ENCODE results near the gene MED20.

Gene MED20

DNA sequence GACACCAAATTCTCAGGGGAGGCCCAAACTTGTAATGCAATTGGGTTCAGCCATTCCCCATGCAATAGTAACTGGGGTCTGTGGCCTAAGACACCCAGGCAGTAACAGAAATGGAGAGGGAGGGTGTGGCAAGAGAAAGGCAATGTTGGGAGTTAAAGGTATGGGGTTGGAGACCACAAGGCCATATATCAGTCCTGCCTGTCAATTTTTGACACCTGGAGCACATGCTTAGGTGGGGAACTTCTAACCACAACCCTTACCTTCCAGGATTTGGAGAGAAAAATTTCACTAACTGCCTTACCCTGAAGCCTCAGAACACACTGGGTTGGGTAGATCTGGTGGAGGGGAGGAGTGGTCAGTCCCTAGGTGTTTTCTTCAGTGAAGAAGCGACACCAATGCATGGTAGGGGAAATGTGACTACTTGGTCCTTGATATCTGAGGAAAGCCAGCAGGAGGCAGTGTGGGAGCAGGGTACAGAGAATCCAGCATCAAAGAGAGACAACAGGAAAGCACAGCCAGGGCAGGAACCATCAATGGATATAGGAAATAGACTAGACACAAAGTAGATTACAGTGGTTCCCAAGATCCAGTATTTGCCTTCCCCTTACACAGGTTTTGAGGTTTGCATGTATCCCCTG is 18.9 kb downstream of the MED20 start:
- no peak for FAIRE-seq

DNA sequence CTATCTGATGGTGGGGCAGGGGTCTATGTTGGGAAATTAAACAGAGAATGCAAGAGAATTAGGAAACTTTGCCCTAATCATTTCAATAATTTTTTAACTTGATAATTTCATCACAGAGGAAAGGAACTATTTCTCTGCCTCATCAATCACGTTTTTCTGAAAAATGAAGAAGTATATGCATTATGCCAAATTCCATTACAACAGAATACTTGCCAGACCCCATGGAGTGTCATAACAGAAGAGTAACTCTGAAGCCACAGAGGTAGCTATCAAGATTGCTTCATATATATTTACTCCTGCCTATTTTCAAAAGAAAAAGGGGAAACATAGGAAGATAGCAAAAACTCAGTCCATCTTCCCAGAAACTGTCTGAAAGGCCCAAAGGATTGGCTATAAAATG is 20.1 kb downstream of the MED20 start:
- FAIRE-seq = no peak

DNA sequence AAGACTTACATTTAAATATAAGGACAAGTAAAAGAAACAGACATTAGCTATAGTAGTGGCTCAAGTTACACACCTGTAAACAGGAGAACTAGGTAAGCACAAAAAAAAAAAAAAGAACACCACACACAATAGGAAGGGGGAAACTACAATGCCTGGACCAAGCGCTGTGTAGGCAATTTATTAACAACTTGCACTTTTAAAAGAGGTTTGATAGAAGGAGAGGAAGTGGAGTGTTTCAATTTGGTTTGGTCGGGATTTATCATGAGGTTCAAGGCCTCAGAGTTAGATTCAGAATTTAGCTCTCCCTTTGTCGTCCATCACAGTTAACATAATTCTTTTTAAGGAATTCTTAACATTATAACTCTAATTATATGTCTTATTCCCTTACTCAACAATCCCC is 24.7 kb downstream of the MED20 start:
- FAIRE-seq = no peak

DNA sequence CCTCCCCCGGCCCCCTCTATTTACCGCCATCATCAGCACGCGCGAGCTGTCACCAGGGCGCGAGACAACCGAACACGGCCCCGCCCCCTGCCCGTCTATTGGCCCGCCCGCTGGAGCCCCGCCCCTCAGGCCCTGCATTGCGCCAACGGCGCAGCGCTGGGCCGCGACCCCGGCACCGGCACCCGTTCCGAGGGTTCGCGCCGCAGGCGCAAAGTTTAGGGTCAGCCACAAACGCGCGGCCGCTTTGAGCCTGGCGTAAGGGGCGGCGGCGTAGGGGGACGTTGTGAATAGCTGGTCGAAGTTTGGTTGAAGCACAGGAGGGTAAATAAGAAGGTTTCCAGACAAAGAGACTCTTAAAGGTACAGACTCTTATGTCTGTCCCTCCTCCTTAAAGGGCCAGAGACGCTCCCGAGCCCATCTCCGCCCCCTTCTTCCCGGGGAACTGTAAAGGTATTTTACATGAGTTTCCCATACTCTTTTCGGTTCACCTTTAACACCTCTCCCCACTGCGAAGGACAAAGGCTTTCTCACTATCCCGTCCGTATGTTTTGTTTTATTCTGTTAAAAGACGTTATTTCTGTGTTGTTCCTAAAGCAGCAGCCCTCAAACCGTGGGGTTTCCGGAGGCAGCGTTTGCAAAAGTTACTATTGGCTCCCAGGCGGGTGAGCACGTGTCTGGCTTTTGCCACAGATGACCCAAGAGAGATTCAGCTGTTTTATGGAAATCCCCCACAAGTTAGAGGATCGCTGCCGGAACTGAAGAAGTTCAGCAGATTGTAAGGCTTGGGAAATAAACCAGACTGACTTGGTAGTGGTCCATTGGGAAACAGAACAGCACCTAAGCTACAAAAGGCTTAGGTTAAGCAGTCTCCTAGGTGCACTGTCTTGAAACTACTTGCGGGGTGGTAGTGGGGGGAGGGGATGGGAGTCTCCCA is 25.4 kb downstream of the MED20 start, which contains the start of gene USP49:
Gene USP49, minus strand, starts transcription at position 76 of the 934 bp plus-strand sequence. CDS start 88,392 bp downstream, outside the sequence.
- no peak for FAIRE-seq

DNA sequence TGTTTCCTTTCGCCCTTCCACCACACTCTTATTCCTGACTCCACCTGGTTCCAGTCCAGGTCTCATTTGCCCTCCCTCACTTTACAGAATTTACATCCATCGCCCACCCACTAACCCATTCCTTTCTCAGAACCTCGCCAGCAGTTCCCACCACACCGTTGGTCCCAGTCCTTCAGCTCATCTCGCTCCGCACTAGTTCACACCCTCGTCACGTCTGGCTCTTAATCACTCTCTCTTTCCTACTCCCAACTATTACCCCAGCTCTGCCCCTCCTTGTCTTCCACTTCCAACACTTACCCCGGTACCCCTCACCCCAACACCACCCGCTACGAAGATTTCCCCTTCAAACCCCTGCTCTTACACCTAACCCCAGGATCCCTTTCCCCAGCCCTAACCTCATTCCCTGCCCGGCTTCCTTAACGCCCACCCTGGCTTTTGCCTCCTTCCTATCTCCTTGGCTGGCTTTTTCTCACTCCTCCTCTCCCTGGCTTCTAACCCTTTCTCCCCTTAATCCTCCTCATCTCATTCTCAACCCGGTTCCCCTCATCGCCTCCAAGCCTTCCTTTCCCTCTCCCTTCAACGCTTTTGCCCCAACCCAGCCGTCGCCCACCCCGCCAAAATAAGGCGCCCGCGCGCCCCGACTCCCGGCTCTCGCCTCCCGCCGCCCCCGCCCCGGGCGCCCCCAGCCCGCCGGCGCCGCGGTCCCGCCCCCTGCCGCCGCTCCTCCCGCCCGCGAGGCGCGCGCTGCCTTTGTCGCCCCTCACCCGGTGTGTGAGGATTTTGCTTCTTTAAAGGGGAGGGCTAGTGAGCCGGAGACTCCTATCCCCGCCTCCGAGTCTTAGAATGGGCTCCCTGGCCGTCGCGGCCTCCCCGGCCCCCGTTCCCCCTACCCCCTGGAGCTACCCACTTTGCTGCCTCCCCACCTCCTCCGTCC is 26.3 kb downstream of the MED20 start:
- FAIRE-seq = no peak

DNA sequence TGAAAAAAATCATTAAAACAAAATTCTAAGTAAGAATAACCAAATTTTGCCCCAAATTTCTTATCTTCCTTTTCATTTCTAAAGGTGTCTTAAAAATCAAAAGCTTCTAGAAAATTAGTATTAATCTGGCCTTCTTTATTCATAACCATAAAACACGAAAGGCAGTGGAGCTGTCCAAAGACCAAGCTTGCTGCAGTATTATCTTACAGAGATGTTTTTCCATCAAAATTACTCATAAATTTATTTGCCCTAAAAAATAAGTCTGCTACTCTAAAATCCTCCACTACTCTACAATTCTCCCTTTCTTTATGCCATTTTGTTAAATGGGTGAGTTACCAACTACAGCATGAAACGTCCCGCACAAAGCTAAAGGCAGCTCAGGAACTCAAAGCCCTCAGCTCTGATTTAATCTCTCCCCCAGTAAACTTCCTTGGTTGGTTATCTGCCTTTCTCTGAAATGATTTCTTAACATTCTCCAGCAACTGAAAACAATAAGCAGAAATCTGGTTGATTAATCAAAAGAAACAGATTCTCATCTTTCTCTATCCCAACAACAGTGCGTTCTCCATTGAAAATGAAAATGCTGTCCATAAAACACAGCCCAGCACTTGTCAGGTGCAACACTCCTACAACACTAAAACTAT is 27.9 kb downstream of the MED20 start:
- FAIRE-seq = no peak

DNA sequence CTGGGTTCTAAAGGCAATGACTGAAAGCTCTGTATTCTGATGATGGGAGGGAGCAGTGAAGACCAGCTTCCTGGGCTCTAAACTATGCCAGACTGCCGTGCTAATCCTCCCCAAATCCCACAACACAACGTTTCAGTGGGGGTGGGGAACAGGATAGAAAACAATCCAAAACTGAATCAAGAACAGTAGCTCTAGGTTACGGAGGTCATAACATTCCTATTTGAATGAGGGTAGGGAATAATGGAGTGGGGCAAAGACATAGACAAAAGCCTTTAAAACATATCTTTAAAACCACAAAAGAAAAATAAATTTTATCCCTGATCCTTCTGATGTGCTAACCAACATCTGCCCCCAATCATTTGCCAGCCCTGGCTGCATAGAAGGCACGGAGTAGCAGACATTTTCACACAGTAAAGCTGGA is 33.6 kb downstream of the MED20 start:
- FAIRE-seq = no peak

DNA sequence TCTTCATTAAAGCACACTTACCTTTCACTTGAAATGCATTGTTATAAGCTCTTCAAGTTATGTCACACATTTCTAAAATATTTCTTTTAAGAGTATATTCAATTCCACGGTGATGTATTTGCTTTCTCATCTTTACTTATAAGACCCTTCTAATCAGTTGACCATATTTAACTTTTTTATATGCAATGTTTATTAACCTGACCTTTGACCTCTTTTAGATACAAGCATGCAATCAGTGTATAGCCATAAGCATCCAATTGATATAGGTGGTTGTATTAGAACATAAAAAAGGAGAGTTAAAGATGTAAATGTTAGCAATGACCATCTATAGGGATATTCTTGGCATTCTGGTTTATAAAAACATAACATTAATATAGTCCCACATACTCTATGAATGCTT is 35.0 kb downstream of the MED20 start:
- no peak for FAIRE-seq

DNA sequence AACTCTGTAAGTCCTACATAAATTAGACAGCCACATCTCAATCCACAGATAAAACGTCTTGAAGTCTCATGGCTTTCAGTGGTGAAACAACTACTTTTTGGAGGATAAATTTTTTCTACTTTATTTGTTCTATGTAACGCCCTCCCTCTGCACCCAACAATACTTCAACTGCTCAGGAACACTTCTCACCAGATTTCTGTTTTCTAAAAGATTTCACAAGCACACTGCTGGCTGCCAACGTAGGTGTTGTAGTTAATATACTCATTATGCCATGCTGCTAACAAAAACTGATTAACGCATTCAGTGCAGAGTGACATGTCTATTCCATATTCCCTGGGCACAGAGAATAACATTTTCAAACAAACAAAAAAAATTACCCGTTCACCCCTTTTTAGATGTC is 36.0 kb downstream of the MED20 start:
- FAIRE-seq = no peak

DNA sequence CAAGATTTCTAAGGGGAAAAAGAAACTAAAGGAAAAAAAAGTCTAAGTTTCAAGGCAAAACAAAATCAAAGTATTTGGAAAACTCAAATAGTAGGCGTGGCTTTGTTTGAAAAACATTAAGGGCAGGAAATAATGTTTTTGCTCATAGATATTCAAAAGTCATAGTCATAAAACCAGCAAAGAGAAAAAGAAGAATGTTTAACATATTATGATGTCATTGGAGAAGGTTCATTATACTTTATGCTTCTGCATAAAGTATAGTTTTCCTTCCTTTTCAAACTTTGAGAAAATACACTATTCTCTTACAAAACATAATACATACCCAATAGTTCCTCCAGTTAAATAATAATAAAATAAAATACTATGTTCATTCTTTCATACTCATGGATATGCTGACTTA is 39.4 kb downstream of the MED20 start:
- FAIRE-seq = no peak

DNA sequence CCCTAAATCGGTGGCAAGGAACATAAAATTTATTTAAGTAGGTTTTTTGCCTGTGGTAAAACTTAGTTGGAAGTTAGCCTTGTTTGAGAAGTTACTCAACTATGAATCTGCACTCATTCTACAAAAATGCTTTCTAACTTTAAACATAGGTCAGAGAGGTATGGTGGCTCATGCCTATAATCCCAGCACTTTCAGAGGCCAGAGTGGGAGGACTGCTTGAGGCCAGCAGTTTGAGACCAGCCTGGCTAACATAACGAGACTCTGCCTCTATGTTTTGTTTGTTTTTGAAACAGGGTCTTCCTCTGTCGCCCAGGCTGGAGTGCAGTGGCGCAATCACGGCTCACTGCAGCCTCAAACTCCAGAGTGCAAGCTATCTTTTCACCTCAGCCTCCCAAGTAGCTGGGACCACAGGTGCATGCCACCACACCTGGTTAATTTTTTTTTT is 42.0 kb downstream of the MED20 start:
- FAIRE-seq = no peak

DNA sequence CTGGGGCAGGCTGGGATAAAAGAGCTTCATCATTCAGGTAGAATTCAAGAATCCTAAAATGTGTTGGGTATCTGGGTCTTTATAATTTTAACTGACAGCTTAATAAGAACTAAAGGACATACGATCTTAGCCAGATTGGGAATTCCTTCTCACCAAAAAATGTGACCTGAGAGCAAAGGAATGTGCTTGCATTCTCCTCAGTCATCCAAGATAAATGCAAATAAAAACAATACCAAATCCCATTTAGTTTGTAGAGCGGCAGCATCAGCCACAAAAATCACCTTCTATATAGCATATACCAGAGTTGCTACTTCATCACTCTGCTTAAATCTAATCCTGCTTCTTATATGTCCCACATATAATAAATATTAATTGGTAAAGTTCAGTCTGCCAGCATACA is 42.7 kb downstream of the MED20 start:
- FAIRE-seq = no peak

DNA sequence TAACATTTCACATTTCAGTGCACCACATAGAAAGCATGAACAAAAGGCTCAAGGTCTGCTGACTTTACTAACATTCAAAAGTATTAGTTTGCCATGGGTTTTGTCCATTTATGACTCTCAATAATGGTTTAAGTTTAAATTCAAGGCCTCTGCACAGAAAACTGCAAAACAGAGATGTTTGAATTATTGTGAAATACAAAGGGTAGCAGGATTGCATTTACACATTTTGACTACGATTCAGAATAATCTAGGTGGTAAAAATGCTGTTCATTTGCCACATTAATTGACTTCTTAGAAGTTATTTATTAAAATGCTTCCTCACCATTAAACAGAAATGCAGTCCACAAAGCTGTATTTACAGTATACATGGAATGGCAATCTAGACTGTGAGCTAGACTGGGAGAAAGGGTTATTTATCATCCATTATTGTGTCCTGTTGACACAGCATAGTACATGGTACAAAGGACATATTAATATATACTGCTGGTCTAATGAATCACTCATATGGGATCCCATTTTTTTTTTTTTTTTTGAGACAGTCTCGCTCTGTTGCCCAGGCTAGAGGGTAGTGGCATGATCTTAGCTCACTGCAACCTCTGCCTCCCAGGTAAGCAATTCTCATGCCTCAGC is 43.8 kb downstream of the MED20 start:
- FAIRE-seq = no peak

DNA sequence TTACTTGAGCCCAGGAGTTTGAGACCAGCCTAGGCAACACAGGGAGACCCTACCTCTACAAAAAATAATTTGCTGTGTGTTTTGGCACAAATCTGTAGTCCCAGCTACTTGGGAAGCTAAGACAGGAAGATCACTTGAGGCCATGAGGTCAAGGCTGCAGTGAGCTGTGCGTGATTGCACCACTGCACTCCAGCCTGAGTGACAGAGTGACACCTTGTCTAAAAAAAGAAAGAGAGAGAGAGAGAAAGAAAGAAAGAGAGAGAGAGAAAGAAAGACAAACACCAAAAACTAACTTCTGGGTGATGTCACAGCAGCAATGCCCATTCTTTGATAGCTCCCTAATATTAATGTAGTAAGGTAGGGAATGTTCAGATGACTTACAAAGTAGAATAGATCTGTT is 46.2 kb downstream of the MED20 start:
- FAIRE-seq = no peak

DNA sequence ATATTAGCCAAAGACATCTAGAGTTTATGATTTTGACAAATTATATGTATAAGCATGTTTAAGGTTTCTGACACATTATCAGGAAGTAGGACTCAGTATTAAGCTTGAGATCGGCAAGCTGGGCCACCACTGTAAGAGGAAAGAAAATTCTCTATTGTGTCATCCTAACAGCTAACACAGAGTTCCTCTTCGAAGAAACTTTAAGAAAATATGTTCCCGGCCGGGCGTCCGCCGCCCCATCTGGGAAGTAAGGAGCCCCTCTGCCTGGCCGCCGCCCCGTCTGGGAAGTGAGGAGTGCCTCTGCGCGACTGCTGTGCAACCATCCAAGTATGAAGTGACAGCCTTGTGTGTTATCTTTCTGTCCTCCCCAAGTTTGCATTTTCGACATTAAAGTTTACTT is 48.8 kb downstream of the MED20 start:
- no peak for FAIRE-seq

DNA sequence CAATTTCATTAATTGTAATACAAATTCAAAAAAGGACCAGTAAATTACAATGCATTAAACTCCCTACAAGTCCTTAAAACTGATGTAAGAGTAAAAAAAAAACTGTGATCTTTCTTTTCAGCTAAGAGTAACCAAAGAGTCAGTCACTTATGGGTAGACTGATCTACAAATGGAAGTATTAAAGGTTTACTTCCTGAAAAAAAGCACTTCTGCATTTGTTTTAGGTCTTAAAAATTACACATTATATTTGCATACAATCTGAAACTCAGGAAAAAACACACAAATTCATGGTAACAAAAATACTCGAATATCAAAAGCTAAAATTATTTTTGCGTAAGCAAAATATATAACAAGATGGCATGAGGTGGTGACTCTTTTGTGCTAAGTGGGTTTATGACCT is 49.2 kb downstream of the MED20 start:
- no peak for FAIRE-seq

DNA sequence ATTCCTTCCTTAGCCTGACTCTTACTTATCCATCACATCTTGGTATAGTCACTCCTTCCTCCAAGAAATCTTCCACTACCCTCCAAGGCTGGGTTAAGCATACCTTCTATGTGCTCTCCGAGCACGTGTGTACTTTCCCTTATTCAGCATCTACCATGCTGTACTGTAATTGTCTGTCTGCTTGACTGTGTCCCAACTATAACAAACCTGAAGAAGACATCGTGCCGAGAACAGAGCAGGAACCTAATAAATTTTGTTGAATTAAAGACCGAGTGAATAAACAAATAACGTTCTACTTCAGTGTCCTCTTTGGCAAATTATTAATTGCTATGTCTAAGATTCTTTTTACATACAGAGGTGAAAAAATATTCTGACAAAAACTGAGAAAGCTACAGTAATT is 61.6 kb downstream of the MED20 start:
- FAIRE-seq = no peak

DNA sequence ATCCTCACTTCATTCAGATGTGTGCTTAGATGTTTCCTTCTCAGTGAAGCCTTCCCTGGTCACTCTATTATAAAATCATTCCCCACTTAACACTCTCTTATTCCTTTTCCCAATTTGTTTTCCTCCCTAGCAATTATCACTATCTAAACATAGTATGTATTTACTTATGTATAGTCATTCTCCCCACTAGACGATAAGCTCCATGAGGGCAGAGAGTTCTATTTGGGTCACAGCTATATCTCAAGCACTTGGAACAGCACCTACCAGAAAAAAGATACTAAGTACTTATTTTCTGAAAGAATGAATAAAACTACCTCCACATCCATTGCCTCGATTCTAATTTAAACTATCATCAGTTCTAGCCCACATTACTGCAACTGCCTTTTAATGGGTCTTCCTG is 62.2 kb downstream of the MED20 start:
- no peak for FAIRE-seq
